HUES64 (cell line): ENCODE measurements around the gene CENPP.

Experiments used
- H3K27ac ChIP-seq: 2 replicates; pipeline ENCODE4 v1.7.0; 2013; ENCODE audit warnings: low read depth, low read length, inconsistent platforms
- H3K27me3 ChIP-seq: 2 replicates; pipeline ENCODE4 v1.6.1; 2013; ENCODE audit warnings: mild to moderate bottlenecking, low read length; ENCODE audit not compliant: insufficient read depth
- H3K36me3 ChIP-seq: 2 replicates; pipeline ENCODE4 v1.6.1; 2013; ENCODE audit warnings: mild to moderate bottlenecking, low read length; ENCODE audit not compliant: insufficient read depth
- H3K4me1 ChIP-seq: 2 replicates; pipeline ENCODE4 v1.6.1; 2013; ENCODE audit warnings: mild to moderate bottlenecking, low read length, moderate library complexity; ENCODE audit not compliant: insufficient read depth
- H3K4me3 ChIP-seq: 2 replicates; pipeline ENCODE4 v1.5.1; 2013; ENCODE audit warnings: mild to moderate bottlenecking, low read length, moderate library complexity
- H3K9ac ChIP-seq: 2 replicates; pipeline ENCODE4 v1.6.1; 2013; ENCODE audit warnings: mild to moderate bottlenecking, low read depth, low read length
- H3K9me3 ChIP-seq: 2 replicates; pipeline ENCODE4 v1.6.1; 2013; ENCODE audit warnings: low read depth, low read length; ENCODE audit not compliant: insufficient read depth
- WGBS: fragments of 150-250, 120-280 bp; methylation state at CpG from one replicate; pipeline ENCODE4 v1.1.7; 2013; ENCODE audit warnings: missing lambda C conversion rate; 5-methylcytosine and 5-hydroxymethylcytosine counted together

The CENPP gene

GRCh38 chr9:92612816-92613215 lies 287.1 kb downstream of the CENPP start:
- Histone ChIP-seq H3K36me3 (peaks cover 57% of the 10 kb centered on the region), H3K4me1 (no peaks in the 10 kb centered on the region), H3K27ac (no peak overlapping the region), H3K9ac (no peak overlapping the region), H3K9me3 (no peaks in the 10 kb centered on the region), H3K27me3 (no peaks in the 10 kb centered on the region), H3K4me3 (no peak overlapping the region)
- 97% methylated on average over 11 of the region's 11 CpGs for WGBS

GRCh38 chr9:92613268-92614122 lies 287.7 kb downstream of the CENPP start:
- H3K9me3 ChIP-seq, result no peaks in the 10 kb centered on the region
- 94% methylated on average over 22 of the region's 23 CpGs for WGBS
- no peak overlapping the region for H3K27ac ChIP-seq
- no peaks in the 10 kb centered on the region for H3K4me1 ChIP-seq
- H3K27me3 ChIP-seq, result no peaks in the 10 kb centered on the region
- H3K9ac ChIP-seq, result no peak overlapping the region
- H3K4me3 ChIP-seq, result no peak overlapping the region
- peaks cover 58% of the 10 kb centered on the region for H3K36me3 ChIP-seq

- Histone ChIP-seq H3K4me3 (no peak overlapping the region), H3K4me1 (no peaks in the 10 kb centered on the region), H3K36me3 (peaks cover 65% of the 10 kb centered on the region), H3K9me3 (no peaks in the 10 kb centered on the region), H3K9ac (no peak overlapping the region), H3K27ac (no peak overlapping the region), H3K27me3 (no peaks in the 10 kb centered on the region)
- 97% methylated on average over 9 of the region's 9 CpGs for WGBS
Measured at GRCh38 chr9:92614123-92614510, 288.4 kb downstream of the CENPP start.

- Histone ChIP-seq H3K9me3 (no peaks in the 10 kb centered on the region), H3K36me3 (peaks cover 68% of the 10 kb centered on the region), H3K27me3 (no peaks in the 10 kb centered on the region), H3K4me3 (no peak overlapping the region), H3K4me1 (no peaks in the 10 kb centered on the region), H3K9ac (no peak overlapping the region), H3K27ac (no peak overlapping the region)
- WGBS, result 95% methylated on average over 17 of the region's 17 CpGs
Measured at GRCh38 chr9:92614763-92615461, 289.2 kb downstream of the CENPP start.

- WGBS, result 93% methylated on average over 12 of the region's 13 CpGs
Measured at GRCh38 chr9:92615790-92616189, 290.0 kb downstream of the CENPP start.

GRCh38 chr9:92616199-92616641 lies 290.5 kb downstream of the CENPP start:
- H3K27ac ChIP-seq, result no peak overlapping the region
- no peak overlapping the region for H3K9ac ChIP-seq
- WGBS, result 97% methylated on average over 10 of the region's 11 CpGs
- H3K4me1 ChIP-seq, result no peaks in the 10 kb centered on the region
- H3K36me3 ChIP-seq, result peaks cover 68% of the 10 kb centered on the region
- H3K4me3 ChIP-seq, result no peak overlapping the region
- H3K27me3 ChIP-seq, result no peaks in the 10 kb centered on the region
- H3K9me3 ChIP-seq, result no peaks in the 10 kb centered on the region

More at GRCh38 chr9:92615790-92616189, 290.0 kb downstream of the CENPP start:
- H3K36me3 ChIP-seq, result peaks cover 68% of the 10 kb centered on the region
- no peaks in the 10 kb centered on the region for H3K9me3 ChIP-seq
- no peak overlapping the region for H3K4me3 ChIP-seq
- H3K4me1 ChIP-seq, result no peaks in the 10 kb centered on the region
- H3K9ac ChIP-seq, result no peak overlapping the region
- no peaks in the 10 kb centered on the region for H3K27me3 ChIP-seq
- no peak overlapping the region for H3K27ac ChIP-seq

- Histone ChIP-seq H3K4me3 (no peak overlapping the region), H3K27ac (no peak overlapping the region), H3K36me3 (peaks cover 66% of the 10 kb centered on the region), H3K4me1 (no peaks in the 10 kb centered on the region), H3K9me3 (no peaks in the 10 kb centered on the region), H3K27me3 (no peaks in the 10 kb centered on the region), H3K9ac (no peak overlapping the region)
- 97% methylated on average over 11 of the region's 11 CpGs for WGBS
Measured at GRCh38 chr9:92616655-92617111, 290.9 kb downstream of the CENPP start.

- WGBS, result 95% methylated on average over 11 of the region's 11 CpGs
- Histone ChIP-seq H3K9ac (no peak overlapping the region), H3K4me3 (no peak overlapping the region), H3K27ac (no peak overlapping the region), H3K27me3 (no peaks in the 10 kb centered on the region), H3K36me3 (peaks cover 60% of the 10 kb centered on the region), H3K4me1 (no peaks in the 10 kb centered on the region), H3K9me3 (no peaks in the 10 kb centered on the region)
Measured at GRCh38 chr9:92617195-92617813, 291.6 kb downstream of the CENPP start.

- Histone ChIP-seq H3K9me3 (no peaks in the 10 kb centered on the region), H3K4me3 (no peak overlapping the region), H3K36me3 (peaks cover 53% of the 10 kb centered on the region), H3K9ac (no peak overlapping the region), H3K4me1 (no peaks in the 10 kb centered on the region), H3K27ac (no peak overlapping the region), H3K27me3 (no peaks in the 10 kb centered on the region)
- 94% methylated on average over 11 of the region's 11 CpGs for WGBS
Measured at GRCh38 chr9:92617951-92618510, 292.3 kb downstream of the CENPP start.

GRCh38 chr9:92618633-92619225 lies 293.0 kb downstream of the CENPP start:
- peaks cover 49% of the 10 kb centered on the region for H3K36me3 ChIP-seq
- WGBS, result 95% methylated on average over 10 of the region's 10 CpGs

More at GRCh38 chr9:92618633-92619225, 293.0 kb downstream of the CENPP start:
- H3K27me3 ChIP-seq, result no peaks in the 10 kb centered on the region
- H3K27ac ChIP-seq, result no peak overlapping the region
- H3K4me3 ChIP-seq, result no peak overlapping the region
- H3K9ac ChIP-seq, result no peak overlapping the region
- H3K4me1 ChIP-seq, result no peaks in the 10 kb centered on the region
- H3K9me3 ChIP-seq, result no peaks in the 10 kb centered on the region
